ENCODE results near the gene DCUN1D3. TPM values are rescaled to one million over a fixed set of nuclear protein-coding genes. Genes with fewer than 3 reads are reported as not detected.

Gene DCUN1D3
- total and polyA plus RNA-seq, 3 experiments from 2014 or later: 1.4 to 13.2 (median 12.7) TPM

DNA sequence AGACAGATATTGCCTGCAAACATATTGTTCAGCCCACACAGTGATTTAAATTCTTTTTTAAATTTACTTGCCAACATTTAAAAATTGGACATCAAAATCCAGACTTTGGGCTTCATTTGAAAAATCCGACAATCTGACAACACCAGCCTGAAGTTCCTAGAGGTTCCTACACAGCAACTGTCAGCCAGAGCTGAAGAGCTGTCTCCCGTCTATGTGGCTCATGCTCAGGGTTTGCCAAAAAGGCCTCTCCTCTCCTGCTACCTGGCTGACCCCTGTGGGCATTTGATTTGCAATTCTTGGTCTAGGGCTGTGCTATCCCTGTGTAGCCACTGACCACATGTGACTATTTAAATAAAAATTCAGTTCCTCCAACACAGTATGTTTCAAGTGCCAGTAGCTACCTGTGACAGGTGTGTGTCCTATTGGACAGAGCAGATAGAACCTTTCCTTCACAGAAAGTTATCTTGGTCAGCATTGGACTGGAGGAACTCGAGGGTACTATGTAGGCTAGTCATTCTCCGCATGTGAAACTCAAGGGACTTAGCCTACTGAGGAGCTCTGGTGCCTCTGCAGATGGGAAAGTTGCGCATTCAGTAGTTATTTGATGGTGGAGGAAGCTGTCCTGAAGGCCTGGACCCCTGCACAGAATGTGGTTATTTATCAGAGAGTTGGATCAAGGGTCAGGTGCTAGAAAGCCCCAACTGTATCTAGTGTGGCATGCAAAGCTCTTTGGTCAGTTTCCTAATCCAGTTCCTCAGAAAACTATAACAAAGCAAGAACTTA, 3.1 kb upstream of the DCUN1D3 start:
- no peak overlapping the region for H3K4me3 ChIP-seq (ENCODE audit: low read length)
- no peaks in the 10 kb centered on the region for H3K27me3 ChIP-seq (ENCODE audit: insufficient read depth, low read length, poor library complexity, severe bottlenecking)
- ChIA-PET POLR2A (interaction anchor here (1.2 kb wide), 1 partner anchor 28 kb away, joined by 4 read pairs; no protein-coding TSS in a partner anchor), CTCF (interaction anchor here (1.1 kb wide), 1 partner anchor 29 kb away, joined by 3 read pairs; no protein-coding TSS in a partner anchor)
- H3K27ac ChIP-seq (ENCODE audit: low read depth, low read length): no peak overlapping the region
- Mint-ChIP-seq H3K9me3 (peaks cover 0 to 1% (median 0%) of the 10 kb centered on the region in 5 donors), H3K27me3 (peaks cover 0 to 4% of the 10 kb centered on the region in 2 donors), H3K36me3 (peaks cover 0 to 7% (median 0%) of the 10 kb centered on the region in 3 donors), H3K4me1 (peaks cover 54 to 75% (median 72%) of the 10 kb centered on the region in 3 donors), H3K4me3 (peak overlapping the region in 4 of 7 donors; percentile 18 to 72 (median 53)), H3K27ac (peak overlapping the region; percentile 30 to 100 (median 89))
- H3K9me3 ChIP-seq (ENCODE audit: low read length): no peaks in the 10 kb centered on the region
- H3K4me1 ChIP-seq (ENCODE audit: insufficient read depth, low read length): peaks cover 42% of the 10 kb centered on the region
- DNase-seq: no peak
- no peaks in the 10 kb centered on the region for H3K36me3 ChIP-seq (ENCODE audit: insufficient read depth, low read length)

DNA sequence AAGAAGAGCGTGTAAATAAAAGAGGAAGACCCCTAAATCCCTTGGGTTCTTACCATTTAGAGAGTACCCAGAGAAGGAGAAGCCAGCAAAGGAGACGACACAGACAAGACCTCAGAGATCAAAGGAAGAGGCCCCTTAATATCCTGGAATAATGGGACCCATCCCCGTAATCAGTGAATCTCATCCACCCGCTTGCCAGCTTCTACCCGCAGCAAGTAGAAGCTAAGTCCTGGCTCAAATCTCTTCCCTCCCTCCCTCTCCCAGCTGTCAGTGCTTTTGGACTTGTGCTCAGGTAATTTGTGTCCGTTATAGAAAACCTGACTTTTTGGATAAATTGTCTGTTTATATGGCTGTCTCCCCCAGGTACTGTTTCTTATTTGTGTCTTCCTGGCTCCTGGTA, 2.3 kb upstream of the DCUN1D3 start:
- Histone ChIP-seq H3K4me1 (ENCODE audit: insufficient read depth, low read length) (peaks cover 42% of the 10 kb centered on the region), H3K9me3 (ENCODE audit: low read length) (no peaks in the 10 kb centered on the region), H3K27ac (ENCODE audit: low read depth, low read length) (no peak overlapping the region), H3K4me3 (ENCODE audit: low read length) (no peak overlapping the region), H3K36me3 (ENCODE audit: insufficient read depth, low read length) (no peaks in the 10 kb centered on the region), H3K27me3 (ENCODE audit: insufficient read depth, low read length, poor library complexity, severe bottlenecking) (no peaks in the 10 kb centered on the region)
- no peak for DNase-seq
- H3K36me3 Mint-ChIP-seq: peaks cover 0 to 8% (median 5%) of the 10 kb centered on the region in 3 donors
- peaks cover 0 to 1% (median 0%) of the 10 kb centered on the region in 5 donors for H3K9me3 Mint-ChIP-seq
- peaks cover 62 to 84% (median 81%) of the 10 kb centered on the region in 3 donors for H3K4me1 Mint-ChIP-seq
- peak overlapping the region; percentile 85 to 100 (median 97) for H3K27ac Mint-ChIP-seq
- POLR2A ChIA-PET: interaction anchor here (0.6 to 1.2 kb wide), 2 partner anchors 19 to 27 kb away, joined by 3 to 4 read pairs; no protein-coding TSS in a partner anchor
- CTCF ChIA-PET: interaction anchor here (1.1 kb wide), 1 partner anchor 28 kb away, joined by 3 read pairs; no protein-coding TSS in a partner anchor
- peak overlapping the region in 6 of 7 donors; percentile 18 to 97 (median 93) for H3K4me3 Mint-ChIP-seq
- peaks cover 0 to 4% of the 10 kb centered on the region in 2 donors for H3K27me3 Mint-ChIP-seq

DNA sequence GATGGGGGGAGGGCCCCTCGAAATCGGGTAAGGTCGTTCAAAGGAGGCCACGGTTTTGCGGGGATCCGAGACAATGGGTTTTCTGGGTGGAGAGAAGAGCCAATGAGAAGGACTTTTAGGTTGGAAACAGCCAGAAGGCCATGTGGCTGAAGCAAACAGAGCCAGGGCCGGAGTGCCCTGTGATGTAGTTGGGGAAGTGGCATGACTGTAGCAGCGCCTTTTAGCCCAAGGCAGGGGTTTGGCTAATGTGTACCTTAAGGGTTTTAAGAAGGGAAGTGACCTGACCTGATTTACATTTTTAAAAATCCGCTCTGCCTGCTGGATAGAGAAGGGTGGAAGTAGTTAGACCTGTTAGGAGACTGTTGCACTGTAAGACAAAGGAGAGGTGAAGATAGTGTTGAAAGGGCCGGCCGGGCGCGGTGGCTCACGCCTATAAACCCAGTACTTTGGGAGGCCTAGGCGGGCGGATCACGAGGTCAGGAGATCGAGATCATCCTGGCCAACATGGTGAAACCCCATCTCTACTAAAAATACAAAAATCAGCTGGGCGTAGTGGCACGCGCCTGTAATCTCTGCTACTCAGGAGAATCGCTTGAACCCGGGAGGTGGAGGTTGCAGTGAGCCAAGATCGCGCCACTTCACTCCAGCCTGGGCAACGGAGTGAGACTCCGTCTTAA, 1.4 kb upstream of the DCUN1D3 start:
- H3K4me3 Mint-ChIP-seq: peak overlapping the region; percentile 90 to 97 (median 94)
- peak in 2 of 5 donors; percentile 9 to 36 for DNase-seq
- Histone ChIP-seq H3K27me3 (ENCODE audit: insufficient read depth, low read length, poor library complexity, severe bottlenecking) (no peaks in the 10 kb centered on the region), H3K36me3 (ENCODE audit: insufficient read depth, low read length) (no peaks in the 10 kb centered on the region), H3K4me3 (ENCODE audit: low read length) (peak overlapping the region; percentile 91), H3K4me1 (ENCODE audit: insufficient read depth, low read length) (peaks cover 42% of the 10 kb centered on the region), H3K9me3 (ENCODE audit: low read length) (no peaks in the 10 kb centered on the region), H3K27ac (ENCODE audit: low read depth, low read length) (peak overlapping the region; percentile 96)
- CTCF ChIA-PET: no interaction called here
- H3K27ac Mint-ChIP-seq: peak overlapping the region; percentile 93 to 100 (median 98)
- peaks cover 62 to 87% (median 84%) of the 10 kb centered on the region in 3 donors for H3K4me1 Mint-ChIP-seq
- H3K36me3 Mint-ChIP-seq: peaks cover 0 to 12% (median 5%) of the 10 kb centered on the region in 3 donors
- H3K27me3 Mint-ChIP-seq: peaks cover 0 to 4% of the 10 kb centered on the region in 2 donors
- POLR2A ChIA-PET: no interaction called here
- peaks cover 0 to 1% (median 0%) of the 10 kb centered on the region in 5 donors for H3K9me3 Mint-ChIP-seq

GRCh38 chr16:20901068-20901435, 894 bp upstream of the DCUN1D3 start:
- peaks cover 0 to 4% of the 10 kb centered on the region in 2 donors for H3K27me3 Mint-ChIP-seq
- peaks cover 0 to 17% (median 5%) of the 10 kb centered on the region in 3 donors for H3K36me3 Mint-ChIP-seq
- ChIA-PET POLR2A (no interaction called here), CTCF (interaction anchor here (0.6 to 1.4 kb wide), 2 partner anchors 26 to 78 kb away, joined by 3 to 5 read pairs; no protein-coding TSS in a partner anchor)
- H3K36me3 ChIP-seq (ENCODE audit: insufficient read depth, low read length): no peaks in the 10 kb centered on the region
- peaks cover 62 to 84% (median 79%) of the 10 kb centered on the region in 3 donors for H3K4me1 Mint-ChIP-seq
- no peaks in the 10 kb centered on the region for H3K27me3 ChIP-seq (ENCODE audit: insufficient read depth, low read length, poor library complexity, severe bottlenecking)
- H3K27ac ChIP-seq (ENCODE audit: low read depth, low read length): peak overlapping the region; percentile 96
- H3K27ac Mint-ChIP-seq: peak overlapping the region; percentile 93 to 100 (median 98)
- peaks cover 0 to 1% (median 0%) of the 10 kb centered on the region in 5 donors for H3K9me3 Mint-ChIP-seq
- peaks cover 42% of the 10 kb centered on the region for H3K4me1 ChIP-seq (ENCODE audit: insufficient read depth, low read length)
- peak overlapping the region; percentile 91 for H3K4me3 ChIP-seq (ENCODE audit: low read length)
- peak overlapping the region; percentile 90 to 97 (median 94) for H3K4me3 Mint-ChIP-seq
- DNase-seq: peak in 2 of 5 donors; percentile 47 to 63
- no peaks in the 10 kb centered on the region for H3K9me3 ChIP-seq (ENCODE audit: low read length)

- peak in 2 of 5 donors; percentile 2 to 64 for DNase-seq
- Mint-ChIP-seq H3K27ac (peak overlapping the region; percentile 93 to 100 (median 98)), H3K36me3 (peaks cover 0 to 25% (median 10%) of the 10 kb centered on the region in 3 donors), H3K4me1 (peaks cover 57 to 73% (median 69%) of the 10 kb centered on the region in 3 donors), H3K27me3 (peaks cover 0 to 4% of the 10 kb centered on the region in 2 donors), H3K9me3 (peaks cover 0 to 1% (median 0%) of the 10 kb centered on the region in 5 donors), H3K4me3 (peak overlapping the region; percentile 90 to 97 (median 94))
- Histone ChIP-seq H3K9me3 (ENCODE audit: low read length) (no peaks in the 10 kb centered on the region), H3K36me3 (ENCODE audit: insufficient read depth, low read length) (no peaks in the 10 kb centered on the region), H3K27ac (ENCODE audit: low read depth, low read length) (peak overlapping the region; percentile 96), H3K4me1 (ENCODE audit: insufficient read depth, low read length) (peaks cover 36% of the 10 kb centered on the region), H3K27me3 (ENCODE audit: insufficient read depth, low read length, poor library complexity, severe bottlenecking) (no peaks in the 10 kb centered on the region), H3K4me3 (ENCODE audit: low read length) (peak overlapping the region; percentile 91)
- ChIA-PET POLR2A (interaction anchor here (0.6 to 1.7 kb wide), 3 partner anchors 20 to 932 kb away, joined by 3 to 6 read pairs (median 4); no protein-coding TSS in a partner anchor), CTCF (interaction anchor here (0.8 to 3.3 kb wide), 4 partner anchors 10 to 159 kb away, joined by 3 to 15 read pairs (median 4); no protein-coding TSS in a partner anchor)
These were observed 470 bp downstream of the DCUN1D3 start for GRCh38 chr16:20899477-20900298.

DNA sequence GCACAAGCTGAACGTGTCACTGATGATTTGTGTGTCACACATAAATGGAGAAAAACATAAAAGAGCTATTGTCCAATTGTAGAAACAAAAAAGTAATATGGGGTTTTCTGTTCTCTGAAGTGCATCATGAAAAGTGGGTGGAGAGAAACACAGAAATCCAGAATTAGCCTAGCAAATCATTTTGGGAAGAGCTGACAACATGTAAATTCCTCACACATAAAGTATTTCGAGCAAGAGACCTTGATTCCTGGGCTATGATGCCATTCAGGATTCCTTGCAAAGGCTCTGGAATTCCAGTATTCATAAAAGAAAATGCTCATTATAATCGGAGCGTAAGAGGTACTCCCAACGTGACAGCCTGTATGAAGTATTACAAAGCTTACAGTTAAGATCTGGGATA, 1.1 kb downstream of the DCUN1D3 start:
- no peak for DNase-seq
- H3K9me3 ChIP-seq (ENCODE audit: low read length): no peaks in the 10 kb centered on the region
- peak overlapping the region; percentile 96 for H3K27ac ChIP-seq (ENCODE audit: low read depth, low read length)
- peaks cover 51 to 67% (median 62%) of the 10 kb centered on the region in 3 donors for H3K4me1 Mint-ChIP-seq
- peaks cover 30% of the 10 kb centered on the region for H3K4me1 ChIP-seq (ENCODE audit: insufficient read depth, low read length)
- H3K36me3 Mint-ChIP-seq: peaks cover 0 to 29% (median 10%) of the 10 kb centered on the region in 3 donors
- peaks cover 0 to 4% of the 10 kb centered on the region in 2 donors for H3K27me3 Mint-ChIP-seq
- H3K27me3 ChIP-seq (ENCODE audit: insufficient read depth, low read length, poor library complexity, severe bottlenecking): no peaks in the 10 kb centered on the region
- peak overlapping the region; percentile 91 for H3K4me3 ChIP-seq (ENCODE audit: low read length)
- H3K9me3 Mint-ChIP-seq: no peaks in the 10 kb centered on the region
- ChIA-PET CTCF (interaction anchor here (0.8 to 3.3 kb wide), 2 partner anchors 9 to 24 kb away, joined by 3 to 15 read pairs; no protein-coding TSS in a partner anchor), POLR2A (interaction anchor here (0.6 to 1.7 kb wide), 2 partner anchors 25 to 933 kb away, joined by 3 to 6 read pairs; no protein-coding TSS in a partner anchor)
- no peaks in the 10 kb centered on the region for H3K36me3 ChIP-seq (ENCODE audit: insufficient read depth, low read length)
- peak overlapping the region; percentile 93 to 100 (median 98) for H3K27ac Mint-ChIP-seq
- H3K4me3 Mint-ChIP-seq: peak overlapping the region; percentile 90 to 97 (median 94)

DNA sequence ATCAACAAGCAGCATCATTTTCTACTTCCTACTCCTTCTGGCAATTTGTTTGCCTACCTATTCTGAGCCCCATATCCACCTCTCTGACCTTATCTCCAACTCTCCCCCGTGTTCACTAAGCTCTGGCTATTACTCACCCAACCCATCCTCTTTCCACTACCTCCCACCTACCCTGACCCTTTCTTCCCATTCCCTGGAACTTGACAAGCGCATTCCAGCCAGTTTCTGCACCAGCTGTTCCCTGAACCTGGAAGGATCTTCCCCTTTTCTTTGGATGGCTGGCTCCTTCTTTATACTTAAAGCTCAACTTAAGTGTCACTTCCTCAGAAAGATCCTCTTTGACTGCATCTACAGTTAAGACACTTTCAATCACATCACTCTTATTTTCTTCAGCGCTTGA, 2.2 kb downstream of the DCUN1D3 start:
- H3K4me1 ChIP-seq (ENCODE audit: insufficient read depth, low read length): peaks cover 20% of the 10 kb centered on the region
- Mint-ChIP-seq H3K27ac (peak overlapping the region in 7 of 8 donors; percentile 5 to 99 (median 69)), H3K4me1 (peaks cover 42 to 56% (median 54%) of the 10 kb centered on the region in 3 donors), H3K9me3 (no peaks in the 10 kb centered on the region), H3K27me3 (peaks cover 0 to 4% of the 10 kb centered on the region in 2 donors), H3K4me3 (peak overlapping the region in 5 of 7 donors; percentile 33 to 96 (median 52)), H3K36me3 (peaks cover 0 to 32% (median 10%) of the 10 kb centered on the region in 3 donors)
- H3K36me3 ChIP-seq (ENCODE audit: insufficient read depth, low read length): no peaks in the 10 kb centered on the region
- H3K27ac ChIP-seq (ENCODE audit: low read depth, low read length): no peak overlapping the region
- ChIA-PET CTCF (interaction anchor here (1.1 to 3.3 kb wide), 2 partner anchors 18 to 23 kb away, joined by 3 to 15 read pairs; no protein-coding TSS in a partner anchor), POLR2A (interaction anchor here (0.7 kb wide), 1 partner anchor 165 kb away, joined by 3 read pairs; no protein-coding TSS in a partner anchor)
- no peak overlapping the region for H3K4me3 ChIP-seq (ENCODE audit: low read length)
- no peak for DNase-seq
- no peaks in the 10 kb centered on the region for H3K27me3 ChIP-seq (ENCODE audit: insufficient read depth, low read length, poor library complexity, severe bottlenecking)
- no peaks in the 10 kb centered on the region for H3K9me3 ChIP-seq (ENCODE audit: low read length)
